H1 (cell line): ENCODE results near the gene REXO5.

ENCODE experiments used
- ATF2 ChIP-seq: IDR thresholded peaks from 2 replicates; pipeline ENCODE4 v1.6.1; 2012; ENCODE audit warnings: low read length, inconsistent platforms
- CEBPB ChIP-seq: IDR thresholded peaks from 2 replicates; pipeline ENCODE4 v1.6.1; 2012; ENCODE audit warnings: low read depth, low read length
- FOSL1 ChIP-seq: IDR thresholded peaks from 2 replicates; pipeline ENCODE4 v1.6.1; 2011; ENCODE audit warnings: mild to moderate bottlenecking, low read depth, low read length, moderate library complexity; ENCODE audit not compliant: insufficient read depth
- GTF2F1 ChIP-seq: IDR thresholded peaks from 2 replicates; pipeline ENCODE4 v1.6.1; 2012; ENCODE audit warnings: low read depth, low read length, improper control_type of control experiment, borderline replicate concordance
- POLR2A ChIP-seq, 2 experiments: IDR thresholded peaks; 1 replicate in 1 of 2; 2 replicates in 1 of 2; pipeline ENCODE4 v1.6.1; 2011; ENCODE audit warnings: low read depth in 2 of 2, low read length in 2 of 2, mild to moderate bottlenecking in 2 of 2; ENCODE audit errors: control extremely low read depth in 1 of 2
- SIX5 ChIP-seq: IDR thresholded peaks from 2 replicates; pipeline ENCODE4 v1.6.1; 2011; ENCODE audit warnings: mild to moderate bottlenecking, low read depth, low read length

DNA sequence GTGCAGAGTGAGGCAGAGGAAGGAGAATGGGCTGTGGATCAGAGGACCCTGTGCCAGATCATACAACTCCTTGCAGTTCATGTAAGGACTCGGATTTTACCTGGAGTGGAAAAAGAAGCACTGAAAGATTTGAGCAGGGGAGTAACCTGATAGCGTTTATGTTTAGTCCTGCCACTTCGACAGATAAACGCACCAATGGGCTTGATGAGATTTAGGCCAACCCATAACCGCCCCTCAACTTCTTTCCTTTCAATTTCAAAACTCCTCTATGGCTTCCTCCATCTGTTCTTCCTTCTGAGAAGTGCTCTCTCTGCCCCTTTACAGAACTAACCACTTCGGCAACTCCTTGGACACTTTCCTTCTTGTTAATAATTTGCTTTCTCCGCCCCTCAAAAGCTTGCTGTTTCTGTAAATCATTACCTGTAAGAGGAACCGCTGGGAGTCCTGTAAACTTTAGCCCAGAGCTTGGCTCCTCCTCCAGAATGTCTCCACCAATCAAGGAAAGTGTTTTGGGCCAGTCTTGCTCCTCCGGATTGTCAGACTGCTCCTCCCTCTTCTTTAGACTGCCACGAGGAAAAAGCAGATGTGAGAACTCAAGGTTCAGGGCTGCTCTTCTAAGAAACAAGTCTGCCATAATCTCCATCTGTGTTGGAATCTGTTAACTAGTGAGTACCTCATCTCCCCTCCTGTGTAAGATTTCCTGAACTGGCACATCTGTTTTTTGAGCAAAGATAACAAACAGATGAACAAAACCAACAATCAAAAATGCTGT lies 42.7 kb upstream of the REXO5 start, which contains the start of gene ACSM3:
- no peak for TF ChIP-seq SIX5
- TF ChIP-seq GTF2F1, result no peak
- TF ChIP-seq FOSL1, result no peak
- TF ChIP-seq CEBPB, result no peak
- no peak for TF ChIP-seq ATF2
- TF ChIP-seq POLR2A (IDR thresholded peaks at IDR 0.05; ENCODE audit: control extremely low read depth in 1 of 2, low read depth in 2 of 2, low read length in 2 of 2), result no peak
